Osteoblast (primary cell): ENCODE measurements around the gene VAX1. TPM values are rescaled to one million over a fixed set of nuclear protein-coding genes. Genes with fewer than 3 reads are reported as not detected.

Source experiments
- DNase-seq: peaks from one replicate; pipeline ENCODE4 v3.0.0; 2011; ENCODE audit warnings: low spot score, mixed read lengths; ENCODE audit not compliant: insufficient read length; ENCODE audit errors: missing footprints
- H2AFZ ChIP-seq: 2 replicates; pipeline ENCODE4 v1.6.0; 2011; ENCODE audit warnings: mild to moderate bottlenecking, low read length
- H3K27ac ChIP-seq: 2 replicates; pipeline ENCODE4 v1.5.1; 2011; ENCODE audit warnings: mild to moderate bottlenecking, low read depth, low read length, moderate library complexity
- H3K27me3 ChIP-seq: 2 replicates; pipeline ENCODE4 v1.6.0; 2012; ENCODE audit warnings: mild to moderate bottlenecking, control low read depth, inconsistent platforms, low read length, moderate library complexity; ENCODE audit not compliant: insufficient read depth
- H3K36me3 ChIP-seq: 2 replicates; pipeline ENCODE4 v1.5.1; 2011; ENCODE audit warnings: mild to moderate bottlenecking, low read length, control low read depth, moderate library complexity; ENCODE audit not compliant: insufficient read depth
- H3K4me1 ChIP-seq: 2 replicates; pipeline ENCODE4 v1.5.1; 2011; ENCODE audit warnings: mild to moderate bottlenecking, low read length, control low read depth, moderate library complexity; ENCODE audit not compliant: insufficient read depth
- H3K4me2 ChIP-seq: 2 replicates; pipeline ENCODE4 v1.6.0; 2011; ENCODE audit warnings: mild to moderate bottlenecking, low read length; ENCODE audit not compliant: insufficient read depth
- H3K4me3 ChIP-seq: fragments of 200-600 bp; sonication (generic); 3 replicates; pipeline ENCODE4 v1.5.1; 2012; ENCODE audit warnings: mild to moderate bottlenecking, low read length, inconsistent platforms; ENCODE audit not compliant: insufficient read depth
- H3K79me2 ChIP-seq: 2 replicates; pipeline ENCODE4 v1.6.0; 2012; ENCODE audit warnings: mild to moderate bottlenecking, low read length, control low read depth, inconsistent platforms; ENCODE audit not compliant: insufficient read depth
- H3K9me3 ChIP-seq: 2 replicates; pipeline ENCODE4 v1.5.1; 2011; ENCODE audit warnings: low read depth, low read length, control low read depth
- H4K20me1 ChIP-seq: 2 replicates; pipeline ENCODE4 v1.6.0; 2012; ENCODE audit warnings: mild to moderate bottlenecking, low read length, control low read depth; ENCODE audit not compliant: insufficient read depth
- total RNA-seq: library from RNA; depleted of rRNA; stranded (reverse); fragments of >200 nt; gene quantifications from 2 replicates; pipeline ENCODE4 v1.2.3, GENCODE V29; 2012
- TF ChIP-seq, protein P1 (sequence below): IDR thresholded peaks from 2 replicates; pipeline ENCODE4 v1.5.1; 2011; ENCODE audit warnings: mild to moderate bottlenecking, low read depth, low read length, moderate library complexity; ENCODE audit errors: extremely low read depth

Gene VAX1
- total RNA-seq, 1 donor: not detected

- no peaks in the 10 kb centered on the region for H3K36me3 ChIP-seq
- TF ChIP-seq, protein P1, sequence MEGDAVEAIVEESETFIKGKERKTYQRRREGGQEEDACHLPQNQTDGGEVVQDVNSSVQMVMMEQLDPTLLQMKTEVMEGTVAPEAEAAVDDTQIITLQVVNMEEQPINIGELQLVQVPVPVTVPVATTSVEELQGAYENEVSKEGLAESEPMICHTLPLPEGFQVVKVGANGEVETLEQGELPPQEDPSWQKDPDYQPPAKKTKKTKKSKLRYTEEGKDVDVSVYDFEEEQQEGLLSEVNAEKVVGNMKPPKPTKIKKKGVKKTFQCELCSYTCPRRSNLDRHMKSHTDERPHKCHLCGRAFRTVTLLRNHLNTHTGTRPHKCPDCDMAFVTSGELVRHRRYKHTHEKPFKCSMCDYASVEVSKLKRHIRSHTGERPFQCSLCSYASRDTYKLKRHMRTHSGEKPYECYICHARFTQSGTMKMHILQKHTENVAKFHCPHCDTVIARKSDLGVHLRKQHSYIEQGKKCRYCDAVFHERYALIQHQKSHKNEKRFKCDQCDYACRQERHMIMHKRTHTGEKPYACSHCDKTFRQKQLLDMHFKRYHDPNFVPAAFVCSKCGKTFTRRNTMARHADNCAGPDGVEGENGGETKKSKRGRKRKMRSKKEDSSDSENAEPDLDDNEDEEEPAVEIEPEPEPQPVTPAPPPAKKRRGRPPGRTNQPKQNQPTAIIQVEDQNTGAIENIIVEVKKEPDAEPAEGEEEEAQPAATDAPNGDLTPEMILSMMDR: no peak
- peaks cover 92% of the 10 kb centered on the region for H3K27me3 ChIP-seq
- no peak overlapping the region for H3K4me2 ChIP-seq
- no peak overlapping the region for H3K27ac ChIP-seq
- H3K79me2 ChIP-seq: no peaks in the 10 kb centered on the region
- peak; percentile 68 for DNase-seq
- no peaks in the 10 kb centered on the region for H4K20me1 ChIP-seq
- H3K4me1 ChIP-seq: no peaks in the 10 kb centered on the region
- H3K9me3 ChIP-seq: no peaks in the 10 kb centered on the region
- H2AFZ ChIP-seq: no peak overlapping the region
- no peak overlapping the region for H3K4me3 ChIP-seq
Measured at GRCh38 chr10:117136391-117136975, 1.6 kb downstream of the VAX1 start.

DNA sequence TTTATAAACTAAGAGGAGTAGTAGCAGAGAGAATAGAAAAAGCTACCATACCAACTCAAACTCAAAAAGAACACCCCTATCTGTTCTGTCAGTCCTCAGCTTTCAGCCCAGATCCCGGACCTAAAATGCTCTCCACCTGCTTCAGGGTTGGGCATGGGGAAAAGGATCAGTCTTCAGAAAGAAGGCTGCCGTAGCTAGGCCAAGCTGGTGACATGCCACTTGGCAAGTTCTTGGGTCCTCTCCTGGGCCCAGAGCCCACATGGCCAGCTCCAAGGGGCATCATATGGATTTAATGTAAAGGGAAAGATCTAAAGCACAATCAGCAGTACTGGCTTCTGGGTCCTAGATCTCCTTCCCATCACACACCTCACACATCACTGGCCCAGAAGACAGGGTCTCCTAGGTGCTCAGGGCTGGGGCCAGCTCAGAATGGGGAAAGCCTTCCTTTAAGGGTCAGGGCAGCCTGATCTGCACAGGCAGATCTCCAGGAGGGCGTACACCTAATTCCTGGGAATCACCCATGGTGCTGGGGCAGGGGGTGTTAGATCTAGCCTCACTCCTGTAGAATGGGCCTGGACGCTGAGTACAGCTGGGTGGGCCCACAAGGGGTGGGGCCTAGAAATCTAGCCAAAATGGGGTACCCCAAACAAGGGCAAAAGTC lies 2.5 kb downstream of the VAX1 start:
- TF ChIP-seq, protein P1: no peak
- Histone ChIP-seq H3K4me2 (no peak overlapping the region), H3K9me3 (no peaks in the 10 kb centered on the region), H3K4me1 (no peaks in the 10 kb centered on the region), H3K79me2 (no peaks in the 10 kb centered on the region), H3K27me3 (peaks cover 93% of the 10 kb centered on the region), H3K36me3 (no peaks in the 10 kb centered on the region), H4K20me1 (no peaks in the 10 kb centered on the region), H3K4me3 (no peak overlapping the region), H2AFZ (no peak overlapping the region), H3K27ac (no peak overlapping the region)
- DNase-seq: peak; percentile 85

DNA sequence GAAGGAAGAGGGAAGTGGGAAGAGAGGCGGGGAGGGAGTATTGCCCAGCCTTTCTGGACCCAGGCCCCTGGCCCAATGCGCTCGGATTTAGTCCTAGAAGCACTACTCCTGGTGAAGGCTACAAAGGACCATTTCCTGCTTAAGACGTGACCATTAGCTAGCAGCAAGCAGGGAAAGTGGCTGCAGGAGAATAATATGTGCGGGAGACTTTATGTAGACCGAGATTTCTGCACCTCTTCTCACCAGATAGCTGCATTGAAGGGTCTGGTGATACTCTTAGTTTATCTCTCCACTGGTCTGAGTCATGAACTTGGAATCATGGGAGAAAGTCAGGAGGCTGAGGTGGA lies 3.1 kb downstream of the VAX1 start:
- Histone ChIP-seq H3K9me3 (no peaks in the 10 kb centered on the region), H2AFZ (no peak overlapping the region), H3K27me3 (peaks cover 93% of the 10 kb centered on the region), H3K4me2 (no peak overlapping the region), H3K36me3 (no peaks in the 10 kb centered on the region), H3K4me3 (no peak overlapping the region), H3K4me1 (no peaks in the 10 kb centered on the region), H3K79me2 (no peaks in the 10 kb centered on the region), H4K20me1 (no peaks in the 10 kb centered on the region), H3K27ac (no peak overlapping the region)
- DNase-seq: no peak
- TF ChIP-seq, protein P1: no peak

DNA sequence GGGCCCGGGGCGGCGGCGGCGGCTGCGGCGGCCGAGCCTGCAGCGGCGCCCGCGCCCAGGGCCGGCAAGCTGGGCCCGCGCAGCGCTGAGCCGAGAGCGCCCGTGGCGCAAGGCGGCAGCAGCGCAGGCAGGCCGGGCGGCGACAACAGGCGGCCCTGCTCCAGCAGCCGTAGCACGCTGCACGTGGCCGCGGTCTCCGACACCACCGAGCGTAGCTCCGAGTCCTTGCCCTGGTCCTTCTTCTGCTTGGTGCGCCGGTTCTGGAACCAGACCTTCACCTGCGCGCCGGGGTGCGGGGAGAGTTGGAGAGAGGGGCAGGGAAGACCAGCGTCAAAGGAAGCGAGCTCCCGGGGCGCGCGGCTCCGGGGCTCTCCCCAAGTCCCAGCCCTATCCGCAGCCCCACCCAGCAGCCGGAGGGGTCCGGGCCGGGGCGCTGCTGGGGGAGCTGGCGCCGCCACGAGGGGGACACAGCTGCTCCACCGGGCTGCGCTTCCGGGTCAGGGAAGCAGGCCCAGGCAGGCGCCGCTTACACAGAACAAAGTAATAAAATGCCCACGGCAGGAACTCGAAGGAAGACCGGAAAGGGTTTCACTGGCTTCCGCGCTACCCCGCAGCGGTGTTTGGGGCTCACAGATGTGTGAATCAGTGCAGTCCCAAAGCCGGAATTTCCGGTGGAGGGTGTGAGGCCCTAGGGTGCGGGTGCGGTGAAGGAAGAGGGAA lies 3.6 kb downstream of the VAX1 start:
- Histone ChIP-seq H3K4me1 (no peaks in the 10 kb centered on the region), H3K27me3 (peaks cover 94% of the 10 kb centered on the region), H2AFZ (no peak overlapping the region), H3K36me3 (no peaks in the 10 kb centered on the region), H3K79me2 (no peaks in the 10 kb centered on the region), H3K4me2 (no peak overlapping the region), H3K4me3 (no peak overlapping the region), H4K20me1 (no peaks in the 10 kb centered on the region), H3K9me3 (no peaks in the 10 kb centered on the region), H3K27ac (no peak overlapping the region)
- peak; percentile 83 for DNase-seq
- TF ChIP-seq, protein P1: no peak
